Hepatocyte (in vitro differentiated cells): Measurements from ENCODE around the gene KIF15. TPM values are rescaled to one million over a fixed set of nuclear protein-coding genes. Genes with fewer than 3 reads are reported as not detected.

ENCODE experiments used
- DNase-seq: peaks from one replicate; pipeline ENCODE4 v3.0.0-alpha.2; 2016; ENCODE audit warnings: low spot score
- H2AFZ ChIP-seq: fragments of 200-600 bp; sonication (generic); 2 replicates; pipeline ENCODE4 v1.6.0; 2016; ENCODE audit warnings: antibody characterized with exemption, mild to moderate bottlenecking
- H3K27ac ChIP-seq: fragments of 200-600 bp; sonication (generic); 2 replicates; pipeline ENCODE4 v1.5.1; 2016; ENCODE audit warnings: mild to moderate bottlenecking
- H3K27me3 ChIP-seq: fragments of 200-600 bp; sonication (generic); 2 replicates; pipeline ENCODE4 v1.6.1; 2016
- H3K36me3 ChIP-seq: fragments of 200-600 bp; sonication (generic); replicated peaks from 2 replicates; pipeline ENCODE4 v1.5.1; 2016; ENCODE audit warnings: low read depth; ENCODE audit not compliant: insufficient read depth
- H3K4me1 ChIP-seq: fragments of 200-600 bp; sonication (generic); 2 replicates; pipeline ENCODE4 v1.5.1; 2016; ENCODE audit warnings: mild to moderate bottlenecking, moderate library complexity; ENCODE audit not compliant: insufficient read depth
- H3K4me2 ChIP-seq: fragments of 200-600 bp; sonication (generic); 2 replicates; pipeline ENCODE4 v1.6.0; 2016
- H3K4me3 ChIP-seq: fragments of 200-600 bp; sonication (generic); 2 replicates; pipeline ENCODE4 v1.5.1; 2016; ENCODE audit warnings: mild to moderate bottlenecking
- H3K79me2 ChIP-seq: fragments of 200-600 bp; sonication (generic); 2 replicates; pipeline ENCODE4 v1.6.0; 2017; ENCODE audit warnings: mild to moderate bottlenecking
- H3K9me2 ChIP-seq: fragments of 200-600 bp; sonication (generic); replicated peaks from 2 replicates; pipeline ENCODE4 v1.6.0; 2017; ENCODE audit warnings: mild to moderate bottlenecking; ENCODE audit not compliant: insufficient read depth
- H3K9me3 ChIP-seq: fragments of 200-600 bp; sonication (generic); 2 replicates; pipeline ENCODE4 v1.5.1; 2016; ENCODE audit warnings: low read depth, mild to moderate bottlenecking
- H4K20me1 ChIP-seq: fragments of 200-600 bp; sonication (generic); 2 replicates; pipeline ENCODE4 v1.6.0; 2016; ENCODE audit warnings: mild to moderate bottlenecking; ENCODE audit not compliant: insufficient read depth, poor library complexity, severe bottlenecking
- CTCF ChIP-seq: fragments of 200-600 bp; sonication (generic); IDR thresholded peaks from 2 replicates; pipeline ENCODE4 v1.5.1; 2016; ENCODE audit warnings: antibody characterized with exemption, mild to moderate bottlenecking; ENCODE audit not compliant: poor library complexity
- EZH2 ChIP-seq: fragments of 200-600 bp; sonication (generic); IDR thresholded peaks from 2 replicates; pipeline ENCODE4 v1.6.1; 2016; ENCODE audit warnings: antibody characterized with exemption, mild to moderate bottlenecking, borderline replicate concordance
- EZH2phosphoT487 ChIP-seq: fragments of 200-600 bp; sonication (generic); IDR thresholded peaks from one replicate; pipeline ENCODE4 v1.6.1; 2018; ENCODE audit warnings: antibody characterized with exemption, mild to moderate bottlenecking, low read depth, moderate library complexity; ENCODE audit not compliant: unreplicated experiment, severe bottlenecking
- WGBS: methylation state at CpG from one replicate; pipeline ENCODE4 v1.1.6; 2016; ENCODE audit warnings: low lambda C conversion rate; ENCODE audit errors: missing lambda C conversion rate; 5-methylcytosine and 5-hydroxymethylcytosine counted together
- polyA plus RNA-seq: library from polyadenylated mRNA; unstranded; fragments of >200 nt; fragmentation: Nextera tagmentation; extraction: Ambion mirVana; gene quantifications from 2 replicates; pipeline ENCODE4 v1.2.1, GENCODE V29; 2016
- total RNA-seq: library from RNA; depleted of rRNA; stranded (reverse); fragments of >200 nt; gene quantifications from 2 replicates; pipeline ENCODE4 v1.2.3, GENCODE V29; 2014

Gene KIF15
- total and polyA plus RNA-seq, 2 experiments from 2014 or later: 2.6 to 4.1 TPM

- Histone ChIP-seq H3K9me3 (no peaks in the 10 kb centered on the region), H3K4me1 (no peaks in the 10 kb centered on the region), H3K4me3 (no peak overlapping the region), H3K9me2 (no peaks in the 10 kb centered on the region), H3K79me2 (no peaks in the 10 kb centered on the region), H2AFZ (no peak overlapping the region), H3K4me2 (no peak overlapping the region), H4K20me1 (no peaks in the 10 kb centered on the region), H3K27ac (peak overlapping the region; percentile 17), H3K27me3 (no peaks in the 10 kb centered on the region), H3K36me3 (no peaks in the 10 kb centered on the region)
- no peak for TF ChIP-seq EZH2phosphoT487
- TF ChIP-seq CTCF: peak; percentile 2
- no peak for TF ChIP-seq EZH2
- 98% methylated on average over 5 of the region's 5 CpGs for WGBS
- no peak for DNase-seq
Measured at GRCh38 chr3:44883213-44883955, 121.8 kb downstream of the KIF15 start.

GRCh38 chr3:44883999-44884431 lies 122.4 kb downstream of the KIF15 start:
- DNase-seq: peak; percentile 40
- no peaks in the 10 kb centered on the region for H3K79me2 ChIP-seq
- no peak overlapping the region for H2AFZ ChIP-seq
- no peaks in the 10 kb centered on the region for H3K27me3 ChIP-seq
- H3K36me3 ChIP-seq: no peaks in the 10 kb centered on the region
- WGBS: 34% methylated on average over 4 of the region's 4 CpGs
- H3K4me2 ChIP-seq: no peak overlapping the region
- H4K20me1 ChIP-seq: no peaks in the 10 kb centered on the region
- TF ChIP-seq EZH2: no peak
- H3K9me2 ChIP-seq: no peaks in the 10 kb centered on the region
- H3K4me1 ChIP-seq: no peaks in the 10 kb centered on the region
- peak overlapping the region; percentile 17 for H3K27ac ChIP-seq
- no peak overlapping the region for H3K4me3 ChIP-seq
- H3K9me3 ChIP-seq: no peaks in the 10 kb centered on the region

- peak; percentile 59 for DNase-seq
- TF ChIP-seq EZH2: no peak
- no peak for TF ChIP-seq CTCF
- no peak for TF ChIP-seq EZH2phosphoT487
- H3K9me3 ChIP-seq: no peaks in the 10 kb centered on the region
- H3K4me2 ChIP-seq: no peak overlapping the region
- no peaks in the 10 kb centered on the region for H3K79me2 ChIP-seq
- 51% methylated on average over 4 of the region's 4 CpGs for WGBS
- H3K27ac ChIP-seq: no peak overlapping the region
- no peaks in the 10 kb centered on the region for H3K36me3 ChIP-seq
- H4K20me1 ChIP-seq: no peaks in the 10 kb centered on the region
- H3K4me3 ChIP-seq: no peak overlapping the region
- H3K27me3 ChIP-seq: no peaks in the 10 kb centered on the region
- no peaks in the 10 kb centered on the region for H3K4me1 ChIP-seq
- no peaks in the 10 kb centered on the region for H3K9me2 ChIP-seq
- H2AFZ ChIP-seq: no peak overlapping the region
Measured at GRCh38 chr3:44885618-44886017, 124.0 kb downstream of the KIF15 start.

GRCh38 chr3:44886561-44886960 lies 125.0 kb downstream of the KIF15 start:
- Histone ChIP-seq H3K9me3 (no peaks in the 10 kb centered on the region), H3K36me3 (no peaks in the 10 kb centered on the region), H3K79me2 (no peaks in the 10 kb centered on the region), H3K4me1 (no peaks in the 10 kb centered on the region), H2AFZ (no peak overlapping the region), H3K27me3 (no peaks in the 10 kb centered on the region), H3K4me3 (no peak overlapping the region), H4K20me1 (no peaks in the 10 kb centered on the region), H3K27ac (no peak overlapping the region), H3K4me2 (no peak overlapping the region), H3K9me2 (no peaks in the 10 kb centered on the region)
- no peak for TF ChIP-seq CTCF
- no peak for TF ChIP-seq EZH2phosphoT487
- no peak for TF ChIP-seq EZH2
- 76% methylated on average over 3 of the region's 3 CpGs for WGBS
- DNase-seq: no peak
